NCI-H2196 treated with DMSO at 0.1 percent for 48 hours (cell line): ENCODE results near the gene DPPA2.
"Not testable (repeated sequence)": the region's sequence is repeated elsewhere in the genome, so short reads cannot be mapped to it uniquely, and the experiment has no call there.

ENCODE experiments used
- DNase-seq: peaks from one replicate; lab custom pipeline; 2025; ENCODE audit not compliant: unreplicated experiment; lab: John Stamatoyannopoulos, UW

Gene DPPA2, protein sequence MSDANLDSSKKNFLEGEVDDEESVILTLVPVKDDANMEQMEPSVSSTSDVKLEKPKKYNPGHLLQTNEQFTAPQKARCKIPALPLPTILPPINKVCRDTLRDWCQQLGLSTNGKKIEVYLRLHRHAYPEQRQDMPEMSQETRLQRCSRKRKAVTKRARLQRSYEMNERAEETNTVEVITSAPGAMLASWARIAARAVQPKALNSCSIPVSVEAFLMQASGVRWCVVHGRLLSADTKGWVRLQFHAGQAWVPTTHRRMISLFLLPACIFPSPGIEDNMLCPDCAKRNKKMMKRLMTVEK

DNA sequence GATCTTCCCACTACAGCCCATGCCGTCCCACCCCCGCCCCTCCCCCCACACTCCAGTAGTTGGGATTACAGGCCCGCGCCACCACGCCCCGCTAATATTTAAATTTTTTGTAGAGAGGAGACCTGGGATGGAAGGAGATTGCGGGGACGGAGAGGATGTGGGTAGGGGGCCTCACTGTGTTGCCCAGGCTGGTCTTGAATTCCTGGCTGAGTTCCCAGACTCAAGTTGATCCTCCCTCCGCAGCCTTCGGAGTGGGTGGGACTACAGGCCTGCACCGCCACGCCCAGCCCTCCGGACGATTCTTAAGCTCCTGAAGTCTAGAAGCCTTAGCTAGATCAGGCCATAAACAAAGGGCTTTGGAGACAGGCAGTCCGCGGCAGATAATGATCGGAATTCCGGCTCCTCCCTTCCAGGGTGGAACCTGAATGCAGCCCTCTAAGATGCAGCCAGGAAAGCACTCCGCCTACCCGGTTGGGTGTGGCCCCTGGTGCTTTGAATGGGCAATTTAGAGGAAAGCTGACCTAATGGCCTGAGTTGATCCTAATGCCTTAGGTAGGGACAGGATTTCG, at the start of gene DPPA2:
Gene DPPA2 (minus strand): TSS at position 356 of the 569 bp plus-strand sequence. CDS start 1,975 bp downstream, outside the sequence.
- DNase-seq: no peak

DNA sequence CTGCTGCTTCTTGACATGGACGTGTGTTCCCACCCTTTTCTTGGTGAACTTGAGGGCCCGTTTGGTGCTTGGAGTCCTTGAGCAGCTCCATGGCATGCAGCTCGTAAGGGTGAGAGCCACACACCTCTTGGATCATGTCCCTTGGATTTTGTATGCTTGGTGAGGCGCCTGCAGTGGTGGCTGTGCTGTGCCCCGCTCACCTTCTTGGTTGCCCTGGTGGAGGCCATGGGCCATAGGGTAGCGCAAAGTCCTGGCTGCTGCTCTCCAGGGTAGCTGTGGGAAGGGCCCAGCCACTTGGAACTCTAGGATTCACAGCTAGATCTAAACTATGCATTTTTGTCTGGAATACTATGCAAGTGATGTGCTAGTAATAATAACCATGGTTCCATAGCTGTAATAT, 47.8 kb upstream of the DPPA2 start:
- DNase-seq: no peak

- no peak for DNase-seq
Measured at GRCh38 chr3:109363634-109364033, 47.3 kb upstream of the DPPA2 start.

DNA sequence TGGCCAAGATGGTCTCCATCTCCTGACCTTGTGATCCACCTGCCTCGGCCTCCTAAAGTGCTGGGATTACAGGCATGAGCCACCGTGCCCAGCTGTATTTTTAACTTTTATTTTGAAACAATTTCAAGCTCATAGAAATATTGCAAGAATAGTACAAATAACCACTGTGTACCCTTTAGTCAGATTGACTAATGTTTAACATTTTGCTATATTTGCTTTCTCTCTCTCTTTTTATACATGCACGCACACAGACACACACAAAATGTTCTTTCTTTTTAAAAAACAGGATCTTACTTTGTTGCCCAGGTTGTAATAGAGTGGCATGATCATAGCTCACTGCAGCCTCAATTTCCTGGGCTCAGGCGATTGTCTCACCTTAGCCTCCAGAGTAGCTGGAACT, 46.5 kb upstream of the DPPA2 start:
- no peak for DNase-seq

DNA sequence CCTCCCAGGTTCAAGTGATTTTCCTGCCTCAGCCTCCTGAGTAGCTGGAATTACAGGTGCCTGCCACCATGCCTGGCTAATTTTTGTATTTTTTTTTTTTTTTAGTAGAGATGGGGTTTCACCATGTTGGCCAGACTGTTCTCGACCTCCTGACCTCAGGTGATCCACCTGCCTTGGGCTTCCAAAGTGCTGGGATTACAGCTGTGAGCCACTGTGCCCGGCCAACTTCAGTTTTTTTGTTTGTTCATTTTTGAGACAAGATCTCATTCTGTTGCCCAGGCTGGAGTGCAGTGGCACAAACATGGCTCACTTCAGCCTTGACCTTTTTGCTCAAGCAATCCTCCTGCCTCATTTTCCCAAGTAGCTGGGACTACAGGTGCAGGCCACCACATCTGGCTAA, 42.5 kb upstream of the DPPA2 start:
- DNase-seq: not testable (repeated sequence)

DNA sequence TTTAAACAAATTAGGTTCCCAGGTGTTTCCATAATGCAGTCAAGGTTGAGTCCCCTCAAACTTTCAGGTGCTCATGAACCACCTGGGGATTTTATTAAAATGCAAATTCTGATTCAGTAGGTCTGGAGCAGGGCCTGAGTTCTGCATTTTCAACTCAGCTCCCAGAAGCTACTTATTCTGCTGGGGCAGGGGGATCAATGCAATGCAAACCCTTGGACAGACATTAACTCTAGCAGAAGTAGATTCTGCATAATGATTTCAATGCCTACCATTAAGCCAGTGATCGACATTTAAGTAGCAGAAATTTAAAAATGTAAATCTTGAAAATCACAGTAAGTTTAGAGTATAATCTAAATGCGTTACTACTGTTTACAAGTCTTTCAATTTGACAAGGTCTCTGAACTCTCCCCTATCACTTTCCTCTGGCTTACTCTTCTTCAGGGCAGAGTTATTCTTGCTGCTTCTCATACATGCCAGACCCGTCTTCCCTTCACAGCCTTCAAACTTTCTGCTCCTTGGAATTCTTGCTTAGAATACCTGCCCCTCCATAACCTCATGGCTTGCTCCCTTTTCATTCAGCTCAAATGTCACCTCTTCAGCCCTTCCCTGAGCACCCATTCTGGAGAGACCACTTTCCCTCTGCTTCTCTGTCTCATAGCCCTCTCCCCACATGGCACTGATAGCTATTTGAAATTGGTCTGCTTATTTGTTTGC, 40.3 kb upstream of the DPPA2 start:
- DNase-seq: no peak

- no peak for DNase-seq
Measured at GRCh38 chr3:109355625-109356441, 39.5 kb upstream of the DPPA2 start.

- no peak for DNase-seq
Measured at GRCh38 chr3:109353057-109353456, 36.7 kb upstream of the DPPA2 start.

- no peak for DNase-seq
Measured at GRCh38 chr3:109351231-109351630, 34.9 kb upstream of the DPPA2 start.

- DNase-seq: no peak
Measured at GRCh38 chr3:109346770-109347295, 30.5 kb upstream of the DPPA2 start.

- no peak for DNase-seq
Measured at GRCh38 chr3:109346099-109346498, 29.8 kb upstream of the DPPA2 start.

DNA sequence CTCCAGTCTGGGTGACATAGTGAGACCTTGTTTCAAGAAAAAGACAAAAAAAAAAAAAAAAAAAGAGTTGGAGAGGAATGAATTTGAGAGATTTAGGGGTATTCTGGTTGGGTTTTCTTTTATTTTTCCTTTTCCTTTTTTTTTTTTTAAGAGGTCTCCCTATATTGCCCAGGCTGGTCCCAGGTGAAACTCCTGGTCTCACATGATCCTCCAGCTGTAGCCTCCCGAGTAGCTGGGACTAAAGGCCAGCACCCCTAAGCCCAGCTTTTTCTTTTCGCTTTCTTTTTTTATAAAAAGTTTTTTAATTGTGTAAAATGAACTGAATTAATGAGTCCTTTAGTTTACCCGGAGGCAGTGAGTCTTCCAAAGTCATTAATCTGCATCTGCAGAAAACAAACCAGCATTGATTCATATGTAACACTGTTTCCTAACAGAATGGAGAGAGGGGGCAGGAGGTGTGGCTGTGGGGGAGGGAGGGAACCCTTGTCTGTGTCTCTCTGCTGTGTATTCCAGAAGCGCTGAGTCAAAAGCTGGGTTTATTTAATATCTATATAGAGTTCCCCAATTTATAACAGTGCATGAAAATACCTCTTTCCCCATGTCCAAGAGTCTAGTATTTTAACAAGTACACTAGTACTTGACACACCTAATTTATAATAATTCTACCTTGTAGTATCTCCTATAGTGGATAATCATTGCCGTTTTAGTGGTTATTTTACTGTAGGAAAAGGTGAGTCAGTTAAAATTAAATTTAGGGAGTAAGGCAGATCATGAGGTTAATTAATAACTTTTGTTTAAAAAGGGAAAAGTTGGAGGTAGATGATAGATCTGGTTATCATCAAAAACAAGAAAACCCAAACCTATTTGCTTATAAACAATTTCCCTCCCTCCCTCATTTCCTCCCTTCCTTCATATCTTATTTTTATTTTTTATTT, 23.7 kb upstream of the DPPA2 start:
- DNase-seq: no peak

- DNase-seq: no peak
Measured at GRCh38 chr3:109339197-109339596, 22.9 kb upstream of the DPPA2 start.

- no peak for DNase-seq
Measured at GRCh38 chr3:109338322-109338721, 22.0 kb upstream of the DPPA2 start.

DNA sequence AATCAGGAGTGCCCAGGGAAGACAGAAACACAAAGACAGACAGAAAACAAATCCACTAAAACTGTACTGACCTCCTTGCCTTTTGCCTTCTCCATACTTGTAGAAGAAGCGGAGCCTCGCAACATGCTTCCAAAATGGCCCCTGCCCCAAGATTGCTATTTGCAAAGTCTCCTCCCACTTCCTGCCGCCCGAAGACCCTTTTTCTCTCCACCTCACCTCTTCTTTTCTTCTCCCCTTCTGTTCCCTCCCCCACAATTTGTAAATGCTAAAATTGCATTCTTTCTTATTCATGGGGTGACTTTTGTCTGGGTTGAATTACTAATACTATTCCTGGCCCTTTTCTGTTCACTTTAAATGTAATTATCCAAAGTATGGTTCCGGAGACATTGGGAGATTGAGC, 21.1 kb upstream of the DPPA2 start, which contains the start of gene DPPA4:
Gene DPPA4 (minus strand): TSS at position 154 of the 400 bp plus-strand sequence. CDS start 29 bp downstream, at position 125.
- no peak for DNase-seq

DNA sequence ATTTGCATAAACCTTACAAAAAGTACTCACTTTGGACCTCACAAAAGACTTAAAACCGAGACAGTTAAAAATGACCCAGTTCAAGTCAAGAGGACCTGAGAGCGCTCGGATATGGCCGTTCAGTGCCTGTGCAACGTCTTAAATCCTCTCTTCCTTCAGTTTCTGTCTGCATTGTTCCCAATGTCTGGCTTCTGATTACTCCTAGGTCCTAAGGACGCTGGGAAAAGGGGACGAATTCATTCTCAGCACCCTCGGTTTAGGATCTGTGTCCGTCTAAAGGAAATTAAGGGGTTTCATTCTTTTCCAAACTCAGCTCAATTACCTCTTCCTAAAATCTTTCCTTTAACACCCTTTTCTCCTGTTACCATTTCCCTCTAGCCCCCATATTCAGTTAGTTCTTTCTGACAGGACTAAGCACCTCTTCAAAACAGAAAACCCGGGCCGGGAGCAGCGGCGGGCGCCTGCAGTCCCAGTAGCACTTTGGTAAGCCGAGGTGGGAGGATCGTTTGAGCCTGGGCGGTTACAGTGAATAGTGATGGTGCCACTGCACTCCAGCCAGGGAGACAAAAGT, 20.1 kb upstream of the DPPA2 start:
- DNase-seq: no peak

DNA sequence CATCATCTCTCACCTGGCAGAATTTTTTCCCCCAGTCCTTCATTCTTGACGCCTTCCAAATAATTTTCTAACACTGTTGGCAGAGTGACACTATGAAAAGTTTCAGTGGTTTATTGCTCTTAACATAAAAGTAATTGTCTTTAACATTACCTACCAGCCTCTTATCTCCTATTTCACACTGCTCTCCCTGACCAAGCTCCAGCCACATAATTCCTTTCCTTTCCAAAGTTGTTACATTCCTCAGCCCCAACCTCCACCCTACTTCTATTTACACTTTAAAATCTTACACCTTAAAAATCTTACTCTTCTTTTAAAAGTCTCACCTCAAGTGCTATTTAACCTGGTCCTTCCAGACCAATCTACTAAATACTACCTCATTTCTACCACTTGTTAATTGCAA, 18.3 kb upstream of the DPPA2 start:
- DNase-seq: no peak

DNA sequence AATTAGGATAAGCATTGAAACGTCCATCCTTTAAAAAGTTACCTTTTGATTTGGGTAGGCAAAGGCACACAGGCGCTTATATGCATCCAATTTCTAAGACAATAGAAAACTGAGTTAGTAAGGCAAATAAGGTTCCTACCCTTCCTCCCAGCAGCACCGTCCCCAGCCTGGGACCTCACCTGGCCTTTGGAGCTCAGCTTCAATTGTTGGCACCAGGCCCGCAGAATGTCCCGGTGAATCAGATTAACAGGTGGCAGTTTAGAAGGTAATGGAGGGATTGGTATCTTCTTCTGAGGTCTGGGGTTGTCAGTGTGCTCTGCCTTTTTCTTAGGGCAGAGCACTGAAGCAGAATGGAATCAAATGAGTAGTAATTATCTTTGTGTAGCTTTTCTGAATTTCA, 15.4 kb upstream of the DPPA2 start:
- no peak for DNase-seq

- DNase-seq: no peak
Measured at GRCh38 chr3:109330405-109330804, 14.1 kb upstream of the DPPA2 start.

GRCh38 chr3:109328202-109328601, 11.9 kb upstream of the DPPA2 start:
- no peak for DNase-seq
